Brain microvascular endothelial cell (primary cell): ENCODE measurements around the gene ADGRG2.

Experiments
- DNase-seq: peaks from one replicate; pipeline ENCODE4 v3.0.0-alpha.2; 2020
- H3K27ac ChIP-seq: fragments of 250-450 bp; sonication (Bioruptor Pico); 2 replicates; pipeline ENCODE4 v1.5.1; 2020; ENCODE audit warnings: mild to moderate bottlenecking, moderate library complexity
- H3K27me3 ChIP-seq: fragments of 250-450 bp; sonication (Bioruptor Pico); replicated peaks from 2 replicates; pipeline ENCODE4 v1.5.1; 2020; ENCODE audit warnings: mild to moderate bottlenecking
- H3K36me3 ChIP-seq: fragments of 250-450 bp; sonication (Bioruptor Pico); replicated peaks from 2 replicates; pipeline ENCODE4 v1.5.1; 2020; ENCODE audit warnings: mild to moderate bottlenecking
- H3K4me3 ChIP-seq: 2 replicates; pipeline ENCODE4 v1.5.1; 2011; ENCODE audit warnings: low read depth, mild to moderate bottlenecking, control low read depth, low read length, moderate library complexity
- in situ Hi-C: cut with HindIII; loops from 2 replicates; pipeline ENCODE4 v1.10.0; 2017; ENCODE audit warnings: low sequenced_read_pairs, low pct_ligation_motif_present
- TF ChIP-seq, protein P1 (sequence below): IDR thresholded peaks from 2 replicates; pipeline ENCODE4 v1.5.1; 2011; ENCODE audit warnings: low read depth, mild to moderate bottlenecking, moderate library complexity, low read length, control low read depth, inconsistent platforms; ENCODE audit errors: missing control alignments

ADGRG2 gene

GRCh38 chrX:18996536-18996935, 125.7 kb downstream of the ADGRG2 start:
- H3K36me3 ChIP-seq = no peaks in the 10 kb centered on the region
- no peak for DNase-seq
- no peak overlapping the region for H3K27ac ChIP-seq
- in situ Hi-C loops = no loop called here
- no peak overlapping the region for H3K4me3 ChIP-seq
- no peaks in the 10 kb centered on the region for H3K27me3 ChIP-seq
- TF ChIP-seq, protein P1, sequence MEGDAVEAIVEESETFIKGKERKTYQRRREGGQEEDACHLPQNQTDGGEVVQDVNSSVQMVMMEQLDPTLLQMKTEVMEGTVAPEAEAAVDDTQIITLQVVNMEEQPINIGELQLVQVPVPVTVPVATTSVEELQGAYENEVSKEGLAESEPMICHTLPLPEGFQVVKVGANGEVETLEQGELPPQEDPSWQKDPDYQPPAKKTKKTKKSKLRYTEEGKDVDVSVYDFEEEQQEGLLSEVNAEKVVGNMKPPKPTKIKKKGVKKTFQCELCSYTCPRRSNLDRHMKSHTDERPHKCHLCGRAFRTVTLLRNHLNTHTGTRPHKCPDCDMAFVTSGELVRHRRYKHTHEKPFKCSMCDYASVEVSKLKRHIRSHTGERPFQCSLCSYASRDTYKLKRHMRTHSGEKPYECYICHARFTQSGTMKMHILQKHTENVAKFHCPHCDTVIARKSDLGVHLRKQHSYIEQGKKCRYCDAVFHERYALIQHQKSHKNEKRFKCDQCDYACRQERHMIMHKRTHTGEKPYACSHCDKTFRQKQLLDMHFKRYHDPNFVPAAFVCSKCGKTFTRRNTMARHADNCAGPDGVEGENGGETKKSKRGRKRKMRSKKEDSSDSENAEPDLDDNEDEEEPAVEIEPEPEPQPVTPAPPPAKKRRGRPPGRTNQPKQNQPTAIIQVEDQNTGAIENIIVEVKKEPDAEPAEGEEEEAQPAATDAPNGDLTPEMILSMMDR = no peak

DNA sequence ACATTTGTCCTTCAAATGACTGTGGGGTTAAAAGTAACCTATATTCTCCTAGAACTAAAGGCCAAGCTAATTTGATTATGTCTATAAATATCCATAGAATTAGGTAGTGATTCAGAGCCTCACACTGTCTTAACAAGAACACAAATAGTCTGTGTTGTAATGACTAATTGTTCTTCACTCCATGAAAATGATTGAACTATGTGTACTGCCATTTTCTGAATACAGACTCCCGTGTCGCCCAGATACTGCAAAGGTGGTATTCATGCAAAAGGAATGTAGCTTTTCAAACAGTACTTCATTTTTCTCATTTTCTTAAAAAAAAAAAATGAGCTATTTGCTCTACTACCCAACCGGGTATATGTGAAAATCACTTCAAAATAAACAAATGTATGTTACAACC, 127.0 kb downstream of the ADGRG2 start:
- Histone ChIP-seq H3K27ac (peak overlapping the region; percentile 83), H3K36me3 (no peaks in the 10 kb centered on the region), H3K4me3 (no peak overlapping the region), H3K27me3 (no peaks in the 10 kb centered on the region)
- in situ Hi-C loops = no loop called here
- peak; percentile 50 for DNase-seq
- TF ChIP-seq, protein P1 = no peak

DNA sequence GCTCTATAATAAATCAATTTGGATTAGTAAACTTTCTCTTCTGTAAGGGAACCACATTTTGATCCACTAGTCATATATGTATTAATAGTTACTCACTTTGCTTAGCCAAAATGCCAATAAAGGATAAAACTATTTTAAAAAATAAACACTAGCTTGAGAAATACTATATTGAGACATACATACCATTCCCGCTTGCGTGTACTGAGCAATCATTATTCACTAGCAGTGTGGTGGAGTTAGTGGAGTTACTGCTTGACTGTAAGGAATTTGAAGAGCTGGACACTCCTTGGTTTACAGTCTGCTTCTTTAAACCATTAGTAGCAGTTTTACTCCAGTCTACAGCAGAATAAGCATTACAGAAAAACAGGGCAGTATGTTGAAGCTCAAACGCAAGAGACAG, 127.6 kb downstream of the ADGRG2 start:
- Histone ChIP-seq H3K4me3 (no peak overlapping the region), H3K27me3 (no peaks in the 10 kb centered on the region), H3K36me3 (no peaks in the 10 kb centered on the region), H3K27ac (peak overlapping the region; percentile 83)
- DNase-seq = peak; percentile 62
- in situ Hi-C loops = no loop called here
- TF ChIP-seq, protein P1 = no peak

DNA sequence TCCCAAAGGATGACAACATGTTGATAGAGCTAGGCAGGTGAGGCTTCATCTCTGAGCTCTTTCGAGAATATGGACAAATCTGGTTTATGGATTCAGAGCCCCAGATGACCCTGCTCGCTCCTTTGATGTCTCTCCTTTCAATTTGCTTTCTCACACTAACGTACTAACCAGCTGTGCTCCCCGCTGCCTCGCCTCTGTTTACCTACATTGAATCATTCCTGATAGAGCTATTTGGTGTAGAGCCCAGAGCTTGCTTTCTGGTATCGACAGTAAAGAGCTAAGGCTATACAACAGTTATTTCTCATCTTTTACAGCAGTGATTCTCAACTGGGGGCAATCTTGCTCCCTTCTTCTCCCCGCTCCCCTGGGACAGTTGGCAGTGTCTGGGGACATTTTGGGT, 129.4 kb downstream of the ADGRG2 start:
- in situ Hi-C loops = no loop called here

GRCh38 chrX:18985186-18985435, 137.2 kb downstream of the ADGRG2 start:
- in situ Hi-C loops = no loop called here
- peak overlapping the region; percentile 65 for H3K4me3 ChIP-seq
- no peaks in the 10 kb centered on the region for H3K27me3 ChIP-seq
- TF ChIP-seq, protein P1 = no peak
- H3K27ac ChIP-seq = peak overlapping the region; percentile 90
- DNase-seq = no peak
- H3K36me3 ChIP-seq = no peaks in the 10 kb centered on the region

More for the DNA sequence above, 129.4 kb downstream of the ADGRG2 start:
- TF ChIP-seq, protein P1 = no peak
- Histone ChIP-seq H3K27me3 (no peaks in the 10 kb centered on the region), H3K27ac (no peak overlapping the region), H3K36me3 (no peaks in the 10 kb centered on the region), H3K4me3 (no peak overlapping the region)
- no peak for DNase-seq

DNA sequence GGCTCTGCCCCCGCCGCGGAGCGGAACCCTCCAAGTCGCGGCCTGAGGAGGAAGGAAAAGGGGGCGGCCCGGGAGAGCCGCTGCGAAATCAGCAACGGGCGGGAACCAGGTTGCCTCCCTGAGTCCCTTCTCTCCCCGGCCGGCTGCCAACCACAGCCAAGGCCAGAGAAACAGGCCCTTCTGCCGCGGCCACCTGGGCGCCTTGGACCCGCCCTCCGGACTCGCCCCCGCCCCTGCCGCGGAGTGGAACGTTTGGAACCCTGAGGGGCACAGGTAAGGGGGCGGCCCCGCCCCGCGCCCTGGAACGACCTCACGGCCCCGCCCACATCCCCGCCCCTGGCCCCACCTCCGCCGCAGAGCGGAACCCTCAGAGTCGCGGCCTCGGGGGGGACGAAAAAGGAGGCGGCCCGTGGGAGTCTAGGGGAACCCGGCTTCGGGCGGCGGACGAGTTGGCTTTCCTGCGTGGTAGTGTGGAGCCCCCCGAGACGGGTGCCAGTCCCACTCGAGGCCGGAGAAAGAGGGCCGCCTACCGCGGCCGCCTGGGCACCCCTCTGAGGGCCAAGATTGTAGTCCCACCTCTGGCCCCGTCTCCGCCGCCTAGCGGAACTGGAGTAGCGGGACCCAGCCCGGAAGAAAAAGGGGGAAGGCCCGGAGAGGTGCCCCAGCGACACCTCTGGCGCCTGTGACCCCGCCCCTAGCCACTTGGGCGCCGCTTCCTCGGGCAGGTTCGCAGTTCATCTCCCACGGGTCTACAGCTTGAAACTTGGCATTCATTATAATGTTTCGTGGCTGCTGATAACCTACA, 137.7 kb downstream of the ADGRG2 start:
- H3K36me3 ChIP-seq = no peaks in the 10 kb centered on the region
- TF ChIP-seq, protein P1 = peak; percentile 68
- DNase-seq = peak; percentile 55
- H3K27me3 ChIP-seq = no peaks in the 10 kb centered on the region
- H3K4me3 ChIP-seq = peak overlapping the region; percentile 65
- in situ Hi-C loops = no loop called here
- H3K27ac ChIP-seq = peak overlapping the region; percentile 90
